K562 (cell line): ENCODE measurements around the gene MCCC1. TPM values are rescaled to one million over a fixed set of nuclear protein-coding genes. Genes with fewer than 3 reads are reported as not detected.
"Not testable (repeated sequence)": the region's sequence is repeated elsewhere in the genome, so short reads cannot be mapped to it uniquely, and the experiment has no call there.

Experiments
- ATAC-seq: fragments of 200-7000 bp; cut with Tn5 transposase; 3 replicates; pipeline ENCODE4 v1.9.1; 2020; ENCODE audit warnings: moderate library complexity
- BruUV-seq: library from RNA; stranded (reverse); fragments of 400-500 nt; replicated peaks from 2 replicates; lab custom pipeline; 2021; lab: Mats Ljungman, UMichigan
- CTCF ChIA-PET: fragments of 300-600 bp; formaldehyde crosslinking; extraction: SDS; loops from one replicate; lab custom pipeline; 2021; ENCODE audit warnings: low intra/inter-chr PET ratio; lab: Yijun Ruan, JAX
- POLR2A ChIA-PET: fragments of 300-600, 350-650 bp; sonication (Branson Sonifier 250); formaldehyde crosslinking; extraction: SDS; loops from one replicate; lab custom pipeline; 2021; ENCODE audit warnings: antibody characterized with exemption, inconsistent platforms; lab: Yijun Ruan, JAX
- DNase-seq, 4 experiments: peaks; one replicate each; pipeline versions ENCODE4 v3.0.0 to v3.0.0-alpha.2; 2011 to 2018; ENCODE audit warnings: low spot score in 3 of 4, mixed read lengths in 3 of 4; ENCODE audit errors: extremely low read depth in 1 of 4
- FAIRE-seq: peaks from 2 replicates; lab custom pipeline; 2011; peaks lifted over from hg19 to GRCh38; lab: Jason Lieb, UNC
- H2AFZ ChIP-seq: 2 replicates; pipeline ENCODE4 v1.6.0; 2011; ENCODE audit warnings: low read depth, low read length, control low read depth, inconsistent platforms
- H3K27ac ChIP-seq: fragments of 200-600 bp; 3 replicates; pipeline ENCODE4 v1.8.0; 2011; ENCODE audit warnings: low read depth, mild to moderate bottlenecking, control low read depth, inconsistent platforms, low read length, moderate library complexity, mixed read lengths; ENCODE audit errors: extremely low read depth
- H3K27me3 ChIP-seq, 2 experiments: fragments of 300-600 bp in 1 of 2; 2 replicates in 1 of 2; 3 replicates in 1 of 2; pipeline versions ENCODE4 v1.6.0 to v1.8.0; 2011; ENCODE audit warnings: inconsistent platforms in 2 of 2, low read length in 2 of 2, mild to moderate bottlenecking in 1 of 2, mixed read lengths in 1 of 2, moderate library complexity in 1 of 2; ENCODE audit not compliant: control insufficient read depth in 2 of 2, insufficient read depth in 2 of 2
- H3K36me3 ChIP-seq: fragments of 300-600 bp; 3 replicates; pipeline ENCODE4 v1.8.0; 2011; ENCODE audit warnings: mild to moderate bottlenecking, low read length, inconsistent platforms; ENCODE audit not compliant: control insufficient read depth, insufficient read depth
- H3K4me1 ChIP-seq, 2 experiments: fragments of 200-600 bp in 1 of 2; replicated peaks in 1 of 2; 2 replicates in 1 of 2; 3 replicates in 1 of 2; pipeline versions ENCODE4 v1.5.1 to v1.8.0; 2011; ENCODE audit warnings: inconsistent platforms in 2 of 2, low read length in 2 of 2, mild to moderate bottlenecking in 1 of 2, mixed read lengths in 1 of 2, moderate library complexity in 1 of 2; ENCODE audit not compliant: control insufficient read depth in 2 of 2, insufficient read depth in 2 of 2
- H3K4me2 ChIP-seq: 2 replicates; pipeline ENCODE4 v1.6.1; 2011; ENCODE audit warnings: low read length, control low read depth, inconsistent platforms, mixed read lengths; ENCODE audit not compliant: insufficient read depth
- H3K4me3 ChIP-seq: fragments of 200-600 bp; sonication (generic), shearing (Covaris generic); 2 replicates; pipeline ENCODE4 v1.5.1; 2016; ENCODE audit warnings: control low read depth, inconsistent platforms
- H3K79me2 ChIP-seq: fragments of 200-600 bp; 3 replicates; pipeline ENCODE4 v1.8.0; 2011; ENCODE audit warnings: low read length, inconsistent platforms; ENCODE audit not compliant: control insufficient read depth, insufficient read depth
- H3K9ac ChIP-seq, 2 experiments: 2 replicates each; pipeline versions ENCODE4 v1.6.0 to v1.6.1; 2011; ENCODE audit warnings: low read depth in 2 of 2, low read length in 2 of 2, control low read depth in 1 of 2, inconsistent platforms in 1 of 2, mild to moderate bottlenecking in 1 of 2, mixed read lengths in 1 of 2; ENCODE audit not compliant: insufficient read depth in 1 of 2
- H3K9me1 ChIP-seq: one replicate; pipeline ENCODE4 v1.6.0; 2011; ENCODE audit warnings: inconsistent platforms, mild to moderate bottlenecking, low read length, moderate library complexity; ENCODE audit not compliant: control insufficient read depth, insufficient read depth
- H3K9me3 ChIP-seq: replicated peaks from 2 replicates; pipeline ENCODE4 v1.5.1; 2011; ENCODE audit warnings: low read depth, low read length, inconsistent platforms; ENCODE audit not compliant: control insufficient read depth, insufficient read depth
- H4K20me1 ChIP-seq: replicated peaks from 2 replicates; pipeline ENCODE4 v1.6.1; 2011; ENCODE audit warnings: low read length, inconsistent platforms, mixed read lengths; ENCODE audit not compliant: control insufficient read depth, insufficient read depth
- ADNP ChIP-seq: fragments of 200-800 bp; sonication (Bioruptor generic); IDR thresholded peaks from 2 replicates; pipeline ENCODE4 v1.6.1; 2016; ENCODE audit warnings: missing genetic modification characterization, missing compliant biosample characterization
- ATF1 ChIP-seq, 2 experiments: fragments of 450-650 bp in 1 of 2; IDR thresholded peaks; 2 replicates each; pipeline ENCODE4 v1.6.1; 2016; ENCODE audit warnings: missing compliant biosample characterization in 1 of 2, missing genetic modification characterization in 1 of 2
- BCOR ChIP-seq: fragments of 450-650 bp; IDR thresholded peaks from 2 replicates; pipeline ENCODE4 v1.6.1; 2016
- ELK1 ChIP-seq: sonication (generic); formaldehyde crosslinking; IDR thresholded peaks from 2 replicates; pipeline ENCODE4 v1.8.1; 2022; ENCODE audit warnings: missing genetic modification reagents
- KDM1A ChIP-seq, 2 experiments: fragments of 450-650 bp; IDR thresholded peaks; 2 replicates each; pipeline ENCODE4 v1.6.1; 2016; ENCODE audit warnings: mild to moderate bottlenecking in 2 of 2
- MAX ChIP-seq: sonication (generic); formaldehyde crosslinking; IDR thresholded peaks from 2 replicates; pipeline ENCODE4 v1.9.0; 2022; ENCODE audit warnings: mild to moderate bottlenecking, missing genetic modification reagents
- NR1H2 ChIP-seq: sonication (generic); formaldehyde crosslinking; IDR thresholded peaks from 2 replicates; pipeline ENCODE4 v1.4.0; 2020; ENCODE audit warnings: mild to moderate bottlenecking, missing genetic modification reagents
- RBM25 ChIP-seq: fragments of 200-400 bp; formaldehyde crosslinking; IDR thresholded peaks from 2 replicates; pipeline ENCODE4 v1.6.1; 2018; ENCODE audit warnings: low read length, low read depth, moderate library complexity; ENCODE audit not compliant: severe bottlenecking
- ZBTB11 ChIP-seq, 3 experiments: fragments of 200-800 bp in 1 of 3; fragments of 250-450 bp in 1 of 3; fragments of 450-650 bp in 1 of 3; sonication (Bioruptor Pico) in 1 of 3; sonication (Bioruptor generic) in 1 of 3; formaldehyde crosslinking in 1 of 3; IDR thresholded peaks; 2 replicates each; pipeline versions ENCODE4 v1.6.1 to v1.8.0; 2016 to 2022; ENCODE audit warnings: mild to moderate bottlenecking in 2 of 3, missing genetic modification characterization in 2 of 3, missing compliant biosample characterization in 1 of 3, moderate library complexity in 1 of 3
- ZNF146 ChIP-seq: IDR thresholded peaks from one replicate; pipeline ENCODE4 v1.6.1; 2018; ENCODE audit warnings: missing compliant biosample characterization; ENCODE audit not compliant: unreplicated experiment
- ZNF77 ChIP-seq: fragments of 250-450 bp; sonication (Bioruptor Pico); IDR thresholded peaks from 2 replicates; pipeline ENCODE4 v1.5.0; 2020
- WGBS: fragments of 100-300 bp; shearing (Covaris generic); methylation state at CpG from one replicate; pipeline ENCODE4 v1.1.6; 2016; ENCODE audit warnings: low coverage, mixed read lengths; ENCODE audit not compliant: insufficient coverage; ENCODE audit errors: missing lambda C conversion rate; 5-methylcytosine and 5-hydroxymethylcytosine counted together
- in situ Hi-C: fragments of 300-500 bp; cut with MboI; formaldehyde crosslinking; loops from 4 replicates; pipeline ENCODE4 v1.15.0; 2018; ENCODE audit warnings: inconsistent platforms, mixed read lengths
- intact Hi-C: fragments of 100-400 bp; cut with micrococcal nuclease; formaldehyde crosslinking; loops from 2 replicates; pipeline ENCODE4 v1.14.2; 2022
- polyA plus RNA-seq, 8 experiments: library from polyadenylated mRNA; depleted of rRNA in 4 of 8; stranded (reverse) in 5 of 8; unstranded in 3 of 8; fragments of >200 nt; fragmentation: Nextera tagmentation in 2 of 8; fragmentation: Illumina TruSeq in 1 of 8; extraction: Ambion mirVana in 2 of 8; extraction: Trizol in 1 of 8; gene quantifications; 2 replicates each; pipeline versions ENCODE4 v1.2.1 to v1.2.3, GENCODE V29; 2011 to 2014; ENCODE audit warnings: inconsistent platforms in 1 of 8, missing spikeins in 1 of 8
- total RNA-seq, 7 experiments: library from RNA; depleted of rRNA in 6 of 7; stranded (reverse); fragments of >200 nt in 6 of 7; fragmentation: Illumina TruSeq in 2 of 7; extraction: Trizol in 2 of 7; gene quantifications; 2 replicates each; pipeline versions ENCODE4 v1.2.1 to v1.2.3, GENCODE V29; 2011 to 2021; ENCODE audit warnings: low replicate concordance in 1 of 7

MCCC1 gene
- total and polyA plus RNA-seq, 9 of the 15 experiments (the other 6 are each of a cell fraction or from before 2014, with no cell fraction given): 13.7 to 26.9 (median 23.0) TPM

GRCh38 chr3:182993486-182994201, 105.7 kb downstream of the MCCC1 start:
- intact Hi-C loops, in situ Hi-C loops, FAIRE-seq: not testable (repeated sequence)

GRCh38 chr3:182989566-182989965, 109.7 kb downstream of the MCCC1 start:
- no peak for DNase-seq
- TF ChIP-seq NR1H2 (CRISPR knock-in tag) (no peak), ATF1 (CRISPR knock-in tag; IDR thresholded peaks at IDR 0.05) (no peak), ATF1 (tag; IDR thresholded peaks at IDR 0.05) (no peak), ZBTB11 (CRISPR knock-in tag; IDR thresholded peaks at IDR 0.05) (no peak), MAX (CRISPR knock-in tag) (no peak), ZNF77 (CRISPR knock-in tag) (no peak), ELK1 (CRISPR knock-in tag) (no peak)

More at GRCh38 chr3:182993486-182994201, 105.7 kb downstream of the MCCC1 start:
- H4K20me1 ChIP-seq, H3K9me3 ChIP-seq, H3K36me3 ChIP-seq, DNase-seq, H3K27ac ChIP-seq, ATAC-seq, H3K79me2 ChIP-seq, H3K9me1 ChIP-seq, H3K27me3 ChIP-seq, BruUV-seq, H3K4me2 ChIP-seq, H2AFZ ChIP-seq, H3K4me3 ChIP-seq, H3K4me1 ChIP-seq, CTCF ChIA-PET, H3K9ac ChIP-seq: not testable (repeated sequence)
- TF ChIP-seq ADNP (tag) (peak; percentile 42; the same call in 1 of the 2 replicates), BCOR (0 out of 2 replicates have a peak, but pooled peaks have one; percentile 25), ZNF146 (CRISPR knock-in tag) (peak; percentile 93), RBM25 (peak; percentile 50), KDM1A (IDR thresholded peaks at IDR 0.05) (peak in 1 of 2 experiments; percentile 37; a peak in 2 of 4 replicates)
- 56% methylated on average over 4 of the region's 4 CpGs for WGBS
- POLR2A ChIA-PET: interaction anchor here (0.7 to 1.2 kb wide), 2 partner anchors 73 to 198 kb away, joined by 3 to 4 read pairs; no protein-coding TSS in a partner anchor

More at GRCh38 chr3:182989566-182989965, 109.7 kb downstream of the MCCC1 start:
- WGBS: 64% methylated on average over 3 of the region's 3 CpGs
- peak; percentile 48; the same call in 2 of the 3 replicates for ATAC-seq
- ChIA-PET POLR2A (interaction anchor here (0.7 to 1.0 kb wide), 2 partner anchors 9 to 130 kb away, joined by 3 read pairs; no protein-coding TSS in a partner anchor), CTCF (no interaction called here)
- Histone ChIP-seq H2AFZ (no peak overlapping the region), H3K4me2 (no peak overlapping the region), H3K27me3 (no peaks in the 10 kb centered on the region), H3K9ac (no peak overlapping the region), H3K79me2 (no peaks in the 10 kb centered on the region), H3K4me1 (no peaks in the 10 kb centered on the region; a peak in 1 of 5 replicates), H3K4me3 (no peak overlapping the region), H3K9me3 (no peaks in the 10 kb centered on the region), H3K36me3 (no peaks in the 10 kb centered on the region), H4K20me1 (no peaks in the 10 kb centered on the region), H3K9me1 (no peaks in the 10 kb centered on the region), H3K27ac (no peak overlapping the region)
- BruUV-seq: no TSS peak
- in situ Hi-C loops: no loop called here
- FAIRE-seq: no peak
- intact Hi-C loops: no loop called here
